Skeletal muscle cell (primary cell): ENCODE measurements around the gene CORT.
"Not testable (repeated sequence)": the region's sequence is repeated elsewhere in the genome, so short reads cannot be mapped to it uniquely, and the experiment has no call there.

Experiments
- DNase-seq: peaks from one replicate; pipeline ENCODE4 v3.0.0-alpha.2; 2010; ENCODE audit warnings: low read depth
- H3K4me3 ChIP-seq: 2 replicates; pipeline ENCODE4 v1.5.1; 2011; ENCODE audit warnings: low read depth, mild to moderate bottlenecking, control low read depth, low read length, moderate library complexity

CORT gene

DNA sequence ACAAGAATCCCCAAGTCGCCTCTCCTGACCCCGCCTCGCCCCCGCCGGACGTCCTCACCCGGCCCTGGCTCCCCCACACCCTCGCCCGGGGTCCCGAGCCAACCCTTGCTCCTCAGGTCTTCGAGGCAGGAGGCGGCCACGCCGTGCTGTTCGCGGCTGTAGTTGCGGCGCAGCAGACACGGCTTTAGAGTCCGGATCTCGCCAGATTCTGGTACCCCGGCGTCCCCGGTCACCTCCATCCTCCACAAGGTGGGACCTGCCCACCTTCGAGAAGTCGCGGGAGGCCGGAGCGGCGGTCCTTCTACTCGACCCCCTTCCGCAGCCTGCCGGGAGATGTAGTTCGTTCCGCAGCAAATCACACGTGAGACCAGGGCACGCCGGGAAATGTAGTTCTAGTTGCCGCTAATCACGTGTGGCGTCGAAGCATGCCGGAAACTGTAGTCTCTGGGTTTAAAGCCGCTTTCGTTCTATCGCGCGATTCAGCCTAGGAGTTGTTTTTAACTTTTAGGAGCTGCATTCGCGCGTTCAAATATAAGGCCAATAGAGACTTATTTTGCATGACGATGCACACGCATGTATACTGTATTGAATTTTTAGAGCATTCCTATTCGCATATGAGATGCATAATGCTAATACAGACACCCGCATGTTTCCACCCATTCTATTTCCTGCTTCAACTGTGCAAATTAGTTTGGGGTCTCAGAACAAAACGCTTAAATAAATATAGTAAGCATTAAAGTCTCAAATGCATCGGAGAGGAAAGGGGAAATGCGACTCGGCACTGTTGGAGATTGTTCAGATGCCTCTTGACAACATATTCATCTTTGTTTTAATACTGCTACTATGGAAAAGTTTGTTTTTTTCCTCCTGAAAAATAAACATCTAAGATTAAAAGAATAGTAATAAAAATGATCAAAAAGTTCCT, 22.7 kb downstream of the CORT start, which contains the start of gene DFFA:
Gene DFFA (minus strand): TSS at position 310 of the 925 bp plus-strand sequence. CDS start 71 bp downstream, at position 239.
- peak; percentile 86 for DNase-seq
- H3K4me3 ChIP-seq, result peak within 1 kb of the TSS; percentile 75

DNA sequence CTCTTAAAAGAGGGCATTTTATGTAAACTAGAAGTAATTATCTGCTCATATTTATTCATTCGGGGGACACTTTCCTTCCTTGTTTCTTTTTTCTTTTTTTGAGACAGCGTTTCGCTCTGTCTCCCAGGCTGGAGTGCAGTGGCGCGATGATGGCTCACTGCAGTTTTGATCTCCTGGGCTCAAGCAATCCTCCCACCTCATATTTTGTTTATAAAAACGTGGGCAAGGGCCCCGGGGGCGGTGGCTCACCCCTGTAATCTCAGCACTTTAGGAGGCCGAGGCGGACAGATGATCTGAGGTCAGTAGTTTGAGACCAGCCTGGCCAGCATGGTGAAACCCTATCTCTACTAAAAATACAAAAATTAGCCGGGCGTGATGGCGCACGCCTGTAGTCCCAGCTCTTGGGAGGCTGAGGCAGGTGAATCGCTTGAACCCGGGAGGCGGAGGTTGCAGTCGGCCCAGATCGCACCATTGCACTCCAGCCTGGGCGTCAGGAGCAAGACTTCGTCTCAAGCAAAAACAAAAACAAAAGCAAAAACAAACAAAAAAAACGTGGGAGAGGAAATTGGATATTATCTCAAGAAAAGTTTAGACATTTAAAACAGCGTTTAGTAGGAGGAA, 23.4 kb downstream of the CORT start:
- no peak overlapping the region for H3K4me3 ChIP-seq

DNA sequence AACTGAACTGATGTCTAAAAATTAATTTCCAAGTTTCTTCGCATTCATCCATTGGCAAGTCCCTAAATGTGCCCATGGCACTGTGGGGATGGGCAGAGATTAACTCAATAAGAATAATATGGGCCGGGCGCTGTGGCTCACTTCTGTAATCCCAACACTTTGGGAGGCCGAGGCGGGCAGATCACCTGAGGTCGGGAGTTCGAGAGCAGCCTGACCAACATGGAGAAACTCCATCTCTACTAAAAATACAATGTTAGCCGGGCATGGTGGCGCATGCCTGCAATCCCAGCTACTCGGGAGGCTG, 24.4 kb downstream of the CORT start:
- not testable (repeated sequence) for DNase-seq
- peak overlapping the region; percentile 92 for H3K4me3 ChIP-seq

More for the DNA sequence above, 23.4 kb downstream of the CORT start:
- no peak for DNase-seq

DNA sequence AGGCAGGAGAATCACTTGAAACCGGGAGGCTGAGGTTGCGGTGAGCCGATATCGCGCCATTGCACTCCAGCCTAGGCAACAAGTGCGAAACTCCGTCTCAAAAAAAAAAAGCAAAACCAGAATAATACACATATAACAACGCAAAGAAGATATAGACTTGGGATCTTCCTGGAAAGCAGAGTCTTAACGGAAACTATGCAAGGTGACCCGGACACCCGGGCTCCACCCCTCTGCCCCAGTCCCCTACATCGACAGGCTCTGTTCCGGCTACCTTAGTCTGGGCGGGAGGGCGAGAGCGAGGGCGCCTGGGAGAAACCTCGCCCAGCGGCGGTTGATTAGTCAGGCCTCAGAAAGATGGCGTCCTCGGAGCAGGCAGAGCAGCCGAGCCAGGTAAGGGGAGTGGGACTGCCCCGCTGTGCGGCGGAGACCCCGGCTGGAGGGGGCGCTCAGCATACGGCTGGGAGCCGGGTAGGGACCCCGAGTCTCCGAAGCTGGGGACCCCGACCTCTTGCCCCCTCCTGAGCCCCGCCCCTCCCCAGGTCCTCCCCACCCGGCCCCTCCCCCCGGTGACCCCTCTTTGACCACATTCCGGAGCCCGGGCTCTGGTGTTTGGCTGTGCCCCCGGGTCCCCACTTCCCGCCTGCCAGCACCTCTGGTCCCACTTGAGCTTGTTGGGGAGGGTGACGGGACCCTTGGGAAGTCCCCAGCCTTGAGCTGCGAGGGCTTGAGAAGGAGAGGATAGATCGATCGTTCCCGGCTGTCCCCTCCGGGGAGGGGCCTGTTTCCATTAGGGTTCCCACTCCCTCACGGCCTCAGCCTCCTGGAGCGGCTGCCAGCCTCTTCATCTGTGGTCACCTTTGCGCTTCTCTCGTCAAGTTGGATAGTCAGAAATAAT, 25.0 kb downstream of the CORT start, which contains the start of gene PEX14:
Gene PEX14 (plus strand): TSS at position 338 of the 895 bp plus-strand sequence. CDS start 17 bp downstream, at position 355.
- peak; percentile 31 for DNase-seq
- H3K4me3 ChIP-seq, result peak within 1 kb of the TSS; percentile 92

DNA sequence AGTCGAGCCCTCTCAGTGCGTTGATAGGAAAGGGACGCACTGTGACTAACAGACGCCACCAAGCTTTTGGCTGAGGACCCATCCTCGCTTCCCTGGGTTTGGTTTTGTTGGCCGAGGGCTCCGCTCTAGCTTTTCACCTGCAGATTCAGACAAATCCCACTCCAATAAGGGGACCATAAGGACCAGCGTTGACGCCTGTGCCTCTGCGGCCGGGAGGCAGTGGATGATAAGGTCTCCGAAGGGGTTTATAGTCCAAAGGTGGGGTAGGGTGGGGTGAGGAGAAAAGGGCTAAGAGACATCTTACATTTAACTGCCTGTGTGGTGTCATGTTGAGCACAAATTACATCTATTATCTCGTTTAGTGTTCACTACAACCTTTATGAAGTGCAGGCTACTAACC, 25.7 kb downstream of the CORT start:
- H3K4me3 ChIP-seq, result peak overlapping the region; percentile 92
- DNase-seq, result no peak

DNA sequence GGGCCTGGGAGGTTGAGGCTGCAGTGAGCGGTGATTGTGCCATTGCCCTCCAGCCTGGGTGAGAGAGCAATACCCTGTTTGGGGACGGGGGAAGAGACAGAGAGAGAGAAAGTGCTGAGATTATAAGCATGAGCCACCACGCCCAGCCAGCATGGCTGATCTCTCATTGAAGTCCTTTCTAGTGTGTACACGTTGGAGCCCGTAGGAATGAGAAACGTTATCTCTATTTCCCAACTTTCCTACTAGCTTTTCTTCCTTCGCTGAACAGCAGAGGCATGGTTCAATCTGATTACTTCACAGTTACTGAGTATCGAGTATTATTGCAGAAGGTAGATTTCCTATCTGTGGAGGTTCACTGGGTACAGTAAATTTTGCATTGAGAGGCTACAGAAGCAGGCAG, 29.5 kb downstream of the CORT start:
- H3K4me3 ChIP-seq, result no peak overlapping the region
- no peak for DNase-seq

DNA sequence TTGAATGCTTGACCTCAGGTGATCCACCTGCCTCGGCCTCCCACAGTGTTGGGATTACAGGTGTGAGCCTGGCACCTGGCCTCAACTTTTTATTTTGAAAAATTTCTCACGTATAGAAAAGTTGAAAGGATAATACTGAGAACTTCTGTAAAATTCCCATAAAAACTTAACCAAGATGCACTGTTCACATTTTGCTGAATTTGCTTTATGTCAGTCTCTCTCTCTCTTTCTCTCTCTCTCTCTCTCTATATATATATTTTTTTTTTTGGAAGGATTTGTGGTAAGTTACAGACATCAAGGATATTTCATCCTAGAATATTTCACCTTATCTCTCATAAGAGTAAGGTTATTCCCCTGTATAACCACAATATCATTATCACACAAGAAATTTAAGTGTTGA, 30.8 kb downstream of the CORT start:
- no peak overlapping the region for H3K4me3 ChIP-seq
- DNase-seq, result no peak

DNA sequence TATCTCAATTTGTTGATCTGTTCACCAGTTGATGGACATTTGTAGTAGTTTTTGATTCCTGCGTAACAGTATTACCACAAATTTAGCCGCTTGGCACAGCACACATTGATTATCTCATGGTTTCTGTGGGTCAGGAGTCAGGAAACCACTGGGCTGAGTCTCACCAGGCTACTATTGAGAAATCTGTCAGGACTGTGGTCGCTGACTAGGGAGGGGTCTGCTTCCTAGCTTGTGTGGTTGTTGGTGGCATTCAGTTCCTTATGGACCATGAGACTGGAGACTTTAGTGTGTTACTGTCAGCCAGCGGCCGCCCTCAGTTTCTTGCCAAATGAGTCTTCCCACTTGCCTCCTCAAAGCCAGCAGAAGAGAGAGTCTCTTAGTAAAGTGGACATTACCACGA, 34.7 kb downstream of the CORT start:
- no peak overlapping the region for H3K4me3 ChIP-seq
- DNase-seq, result no peak

DNA sequence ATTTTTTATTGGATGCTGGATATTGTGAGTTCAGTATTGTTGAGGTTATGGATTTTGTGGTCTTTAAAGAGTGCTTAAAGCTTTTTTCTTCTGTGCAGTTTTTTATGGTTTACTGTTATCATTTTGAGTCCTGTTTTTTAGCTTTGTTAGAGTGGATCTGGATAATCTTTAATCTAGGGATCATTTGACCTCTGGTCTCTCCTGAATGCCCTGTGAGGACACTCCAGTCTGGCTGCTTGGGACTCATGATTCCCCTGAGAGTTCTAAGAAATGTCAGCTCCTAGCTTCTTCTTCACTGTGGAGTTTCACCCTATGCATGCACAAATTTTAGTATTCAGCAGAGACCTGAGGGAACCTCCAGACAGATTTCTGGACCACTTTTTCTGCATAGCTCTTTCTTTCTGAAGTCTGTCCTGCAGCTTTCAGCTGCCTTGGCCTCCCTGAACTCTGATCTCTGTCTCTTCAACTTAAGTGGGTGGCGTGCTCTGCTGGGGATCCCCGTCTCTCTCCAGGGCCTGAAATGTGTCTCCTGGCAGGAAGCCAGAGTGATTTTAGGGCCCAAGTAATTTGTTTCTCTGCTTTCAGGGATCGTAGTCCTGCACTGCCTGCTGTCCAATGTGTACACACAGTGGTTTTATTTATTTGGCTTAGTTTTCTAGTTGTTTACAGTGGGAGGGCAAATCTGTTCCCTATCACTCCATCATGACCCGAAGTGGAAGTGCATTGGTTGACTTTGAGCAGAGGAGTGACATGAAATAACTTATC, 39.6 kb downstream of the CORT start:
- no peak overlapping the region for H3K4me3 ChIP-seq
- no peak for DNase-seq

DNA sequence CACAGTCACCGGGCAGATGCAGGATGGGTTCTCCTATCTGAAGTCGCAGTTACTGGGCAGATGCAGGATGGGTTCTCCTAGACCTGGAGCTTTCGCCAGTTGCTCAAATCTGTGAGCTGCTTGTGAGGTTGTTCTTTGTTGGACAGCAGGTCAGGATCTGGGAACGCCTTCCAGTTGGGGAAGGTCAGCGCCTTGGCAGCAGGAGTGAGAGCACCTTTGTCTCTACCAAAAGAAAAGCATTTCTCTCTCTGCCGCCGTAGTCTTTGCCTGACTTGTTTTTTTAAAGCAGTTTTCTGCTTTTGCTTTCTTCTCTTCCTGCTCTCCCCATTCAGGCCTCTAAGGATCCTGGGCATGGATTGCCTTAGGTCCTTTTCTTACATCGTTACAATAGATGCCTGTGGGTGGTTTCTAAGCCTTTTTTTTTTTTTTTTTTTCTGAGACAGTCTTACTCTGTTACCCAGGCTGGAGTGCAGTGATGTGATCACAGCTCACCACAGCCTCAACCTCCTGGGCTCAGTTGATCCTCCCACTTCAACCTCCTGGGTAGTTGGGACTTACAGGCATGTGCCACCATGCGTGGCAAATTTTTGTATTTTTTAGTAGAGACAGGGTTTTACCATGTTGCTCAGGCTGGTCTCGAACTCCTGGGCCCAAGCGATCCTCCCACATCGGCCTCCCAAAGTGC, 40.6 kb downstream of the CORT start:
- no peak for DNase-seq
- H3K4me3 ChIP-seq, result no peak overlapping the region

DNA sequence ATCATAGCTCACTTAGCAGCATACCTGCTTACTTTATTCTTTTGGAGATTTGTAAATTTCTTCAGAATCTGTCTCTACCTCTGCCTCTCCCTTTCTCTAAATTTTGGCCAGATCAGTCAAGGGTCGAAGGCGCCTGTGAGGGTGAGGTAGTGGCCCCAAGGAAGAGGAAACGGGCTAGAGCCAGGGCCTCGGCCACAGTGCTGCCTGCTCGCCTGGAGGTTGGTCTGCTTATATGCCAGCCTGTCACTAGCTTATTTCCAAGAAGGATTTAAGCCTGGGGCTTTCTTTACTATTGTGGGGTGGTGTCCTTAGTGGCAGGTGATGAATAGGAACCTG, 44.6 kb downstream of the CORT start:
- no peak for DNase-seq

DNA sequence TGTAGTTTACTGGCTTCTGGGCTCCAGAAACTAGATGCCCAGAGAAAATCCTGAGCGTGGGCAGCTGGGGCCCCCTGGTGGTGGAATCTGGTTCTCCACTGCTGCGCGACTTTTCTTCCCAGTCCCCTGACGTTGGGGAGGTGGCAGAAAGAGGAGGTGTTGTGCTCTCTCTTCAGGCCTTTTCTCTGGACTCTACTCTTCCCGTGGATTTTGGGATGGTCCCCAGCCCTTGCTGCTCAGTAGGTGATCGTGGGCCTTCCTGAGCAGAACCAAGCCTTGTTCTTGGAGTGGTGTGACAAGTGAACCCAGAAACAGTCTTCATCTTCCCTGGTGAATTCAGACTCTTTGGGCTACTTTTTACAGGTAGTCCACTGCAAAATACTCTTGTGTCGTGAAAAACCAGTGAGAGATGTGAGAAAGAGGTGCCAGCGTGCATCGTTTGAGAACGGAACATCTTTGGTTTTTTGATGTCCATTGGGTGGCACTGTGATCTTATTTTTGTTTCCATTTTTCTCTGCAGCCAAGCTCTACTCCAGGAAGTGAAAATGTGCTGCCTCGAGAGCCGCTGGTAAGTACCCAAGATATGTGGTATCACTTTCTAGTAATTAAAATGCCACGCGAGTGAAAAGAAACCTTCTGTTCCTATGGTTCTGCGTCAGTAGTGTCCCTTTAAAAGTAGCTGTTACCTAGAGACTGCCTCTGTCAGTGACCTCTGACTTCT, 45.1 kb downstream of the CORT start:
- DNase-seq, result no peak
- peak overlapping the region; percentile 30 for H3K4me3 ChIP-seq

More for the DNA sequence above, 44.6 kb downstream of the CORT start:
- no peak overlapping the region for H3K4me3 ChIP-seq

DNA sequence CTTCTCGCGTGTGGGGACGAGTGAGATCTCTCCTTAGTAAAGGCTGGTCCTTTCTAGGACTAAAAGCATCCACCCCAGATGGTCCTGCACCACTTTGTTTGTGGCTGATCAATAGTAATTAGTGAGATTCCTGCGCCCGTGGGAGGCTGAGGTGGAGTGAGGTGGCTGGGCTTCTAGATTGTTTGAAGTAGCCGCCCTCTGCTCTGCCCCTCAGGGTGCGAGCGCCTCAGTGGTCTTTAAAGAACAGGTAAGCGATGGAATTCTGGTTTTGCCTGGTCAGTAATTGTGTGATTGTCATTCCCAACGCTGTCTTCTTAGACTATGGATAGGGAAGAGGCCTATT, 45.6 kb downstream of the CORT start:
- no peak overlapping the region for H3K4me3 ChIP-seq
- DNase-seq, result no peak

DNA sequence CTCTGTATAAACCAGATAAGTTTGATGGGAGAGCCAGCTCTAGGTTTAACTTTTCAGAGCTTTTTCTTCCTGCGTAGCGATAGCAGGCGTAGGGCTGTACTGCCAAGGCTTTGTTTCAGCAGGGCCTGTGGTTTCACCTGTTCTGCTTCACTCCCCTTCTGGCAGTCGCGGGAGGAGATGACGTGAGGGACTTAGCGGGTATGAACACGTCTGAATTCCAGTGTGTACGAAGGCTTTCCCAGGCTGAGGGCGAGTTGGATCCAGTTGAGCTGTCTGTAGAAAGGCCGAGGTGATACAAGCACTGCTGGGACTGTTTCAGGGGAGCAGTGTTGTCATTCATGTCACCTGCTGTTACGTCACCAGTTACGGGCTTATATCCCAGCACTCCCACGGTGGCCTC, 46.1 kb downstream of the CORT start:
- H3K4me3 ChIP-seq, result no peak overlapping the region
- no peak for DNase-seq

DNA sequence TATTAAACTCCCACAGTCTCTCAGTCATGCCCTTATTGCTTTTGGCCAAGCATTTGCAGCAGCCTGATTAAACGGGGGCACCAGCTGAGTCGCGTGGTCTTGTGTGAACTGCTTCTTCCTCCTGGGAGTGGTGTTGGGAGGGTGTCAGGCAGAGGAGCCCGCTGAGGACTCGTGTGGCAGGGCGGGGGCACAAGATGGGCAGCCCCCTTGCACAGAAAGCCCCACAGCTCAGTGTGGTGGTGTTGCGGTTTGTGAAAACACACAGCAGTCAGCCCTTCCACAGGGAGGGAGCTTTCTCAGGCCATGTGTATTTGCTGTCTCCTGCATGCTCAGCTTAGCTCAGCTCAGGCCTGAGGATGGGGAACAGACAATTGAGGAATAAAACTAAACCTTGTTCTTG, 47.3 kb downstream of the CORT start:
- DNase-seq, result no peak
- no peak overlapping the region for H3K4me3 ChIP-seq

DNA sequence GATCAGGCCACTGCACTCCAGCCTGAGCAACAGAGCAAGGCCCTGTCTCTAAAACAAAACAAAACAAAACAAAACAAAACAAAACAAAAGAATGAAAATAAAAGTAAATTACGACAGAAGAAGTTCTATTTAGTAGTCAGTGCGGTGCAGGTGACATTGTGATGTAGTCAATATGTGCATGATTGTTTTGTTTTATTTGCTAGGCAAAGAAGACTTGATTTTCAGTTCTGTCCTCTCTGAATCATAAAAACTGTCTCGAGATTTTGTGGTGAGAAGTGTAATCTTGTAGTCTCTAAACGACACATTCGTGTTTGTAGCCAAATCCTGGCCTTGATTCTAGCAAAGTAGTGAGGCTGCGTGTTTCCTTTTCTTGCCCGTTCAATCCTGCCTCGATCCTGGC, 48.4 kb downstream of the CORT start:
- DNase-seq, result no peak
- H3K4me3 ChIP-seq, result no peak overlapping the region
